NCI-H524 (cell line): ENCODE data around the gene DSC1.
"Not testable (repeated sequence)": the region's sequence is repeated elsewhere in the genome, so short reads cannot be mapped to it uniquely, and the experiment has no call there.

Experiments
- DNase-seq, 2 experiments: peaks; one replicate each; lab custom pipeline; 2025; lab: John Stamatoyannopoulos, UW

The DSC1 gene

GRCh38 chr18:31171144-31171839 is 8.6 kb upstream of the DSC1 start:
- DNase-seq, result no peak

DNA sequence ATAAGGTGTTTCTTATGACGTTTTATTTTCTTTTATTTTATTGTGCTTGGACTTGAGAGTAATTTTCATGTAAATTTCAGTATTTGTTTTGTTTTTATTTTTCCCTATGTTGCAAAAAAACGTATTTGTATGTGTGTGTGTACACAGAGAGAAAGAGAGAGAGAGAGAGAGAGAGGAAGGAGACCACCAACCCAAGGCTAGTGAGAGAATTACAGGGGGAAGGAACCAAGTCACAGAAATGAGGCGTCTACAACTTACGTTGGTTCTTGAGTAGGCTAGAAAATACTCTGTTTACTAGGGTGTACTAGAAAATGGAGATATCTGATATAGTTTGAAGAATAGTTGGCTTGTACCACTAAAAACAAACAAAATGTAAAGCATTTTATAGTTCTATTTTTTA is 7.7 kb upstream of the DSC1 start:
- no peak for DNase-seq

- DNase-seq, result no peak
These were observed 250 bp downstream of the DSC1 start for GRCh38 chr18:31162419-31162793.

DNA sequence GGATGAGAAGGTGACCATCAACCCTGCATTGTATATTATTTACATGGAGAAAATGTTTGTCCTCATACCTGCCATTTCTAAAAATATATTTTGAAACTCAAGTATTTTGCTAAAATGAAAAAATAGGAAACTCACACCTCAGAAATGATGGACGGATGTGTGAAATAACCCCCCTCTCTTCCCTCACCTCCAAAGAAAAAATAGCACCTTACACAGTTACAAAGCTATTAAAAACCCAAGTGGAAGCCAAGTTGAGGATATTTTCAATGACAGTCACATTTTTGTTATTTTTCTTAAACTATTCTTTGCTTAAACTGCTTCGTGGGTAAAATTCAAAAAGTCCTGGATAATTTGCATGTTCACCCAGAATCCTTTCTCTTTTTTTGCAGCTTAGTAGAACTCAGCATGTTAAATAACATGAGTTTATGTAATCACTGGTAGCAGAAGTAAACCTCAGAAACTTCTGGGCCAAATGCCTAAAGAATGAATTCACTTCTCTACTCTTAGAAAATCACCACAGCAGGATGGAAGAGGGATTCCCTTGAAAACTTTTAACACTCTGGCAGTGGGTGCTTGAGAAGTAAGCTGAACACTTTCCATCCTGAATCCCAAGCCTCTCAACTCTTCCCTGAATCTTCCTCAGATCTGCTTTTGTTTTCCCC is 768 bp downstream of the DSC1 start:
- no peak for DNase-seq

DNA sequence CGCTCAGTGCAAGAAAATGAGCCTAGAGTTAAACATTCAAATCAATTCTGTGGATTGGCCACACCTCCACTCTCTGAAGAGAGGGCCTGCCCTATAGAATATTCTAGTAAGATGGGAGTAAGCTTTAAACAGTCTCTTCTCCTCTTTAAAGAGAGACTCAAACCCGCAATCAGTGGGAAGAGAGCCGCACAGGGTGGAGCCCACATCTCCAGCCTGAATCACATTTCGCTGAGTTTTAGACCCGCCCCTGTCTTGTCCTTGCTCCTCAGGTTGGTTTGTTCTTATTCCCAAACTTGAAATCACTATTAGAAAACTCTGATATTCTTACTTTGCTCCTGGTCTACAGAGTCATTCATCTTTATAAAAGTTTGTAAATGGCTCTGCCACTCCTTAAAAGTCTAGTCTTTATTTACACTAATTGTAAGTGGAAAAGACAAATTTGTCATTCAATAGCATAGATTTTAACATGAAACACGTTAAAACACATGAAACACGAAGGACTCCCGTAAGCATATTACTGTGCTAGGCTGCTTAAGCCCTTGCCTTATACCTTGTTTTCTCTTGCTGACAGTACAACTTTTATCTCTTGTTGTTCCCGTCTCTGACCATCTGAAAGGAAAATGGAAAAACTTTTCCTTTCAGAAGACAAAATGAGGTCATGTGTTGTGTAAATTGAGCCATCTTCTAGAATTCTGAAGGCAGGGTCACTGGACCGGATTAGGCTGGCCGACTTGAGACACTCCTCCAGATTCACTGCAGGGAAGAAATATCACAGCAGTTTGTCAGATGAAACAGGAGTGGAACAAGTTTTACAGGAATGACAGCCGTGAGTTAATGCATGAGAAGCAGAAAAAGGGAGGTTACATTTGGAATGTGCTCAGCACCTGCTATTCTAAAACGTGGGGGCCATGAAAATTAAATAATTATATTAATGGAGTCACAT is 5.6 kb downstream of the DSC1 start:
- DNase-seq, result no peak

- no peak for DNase-seq
These were observed 7.2 kb downstream of the DSC1 start for GRCh38 chr18:31155498-31155897.

DNA sequence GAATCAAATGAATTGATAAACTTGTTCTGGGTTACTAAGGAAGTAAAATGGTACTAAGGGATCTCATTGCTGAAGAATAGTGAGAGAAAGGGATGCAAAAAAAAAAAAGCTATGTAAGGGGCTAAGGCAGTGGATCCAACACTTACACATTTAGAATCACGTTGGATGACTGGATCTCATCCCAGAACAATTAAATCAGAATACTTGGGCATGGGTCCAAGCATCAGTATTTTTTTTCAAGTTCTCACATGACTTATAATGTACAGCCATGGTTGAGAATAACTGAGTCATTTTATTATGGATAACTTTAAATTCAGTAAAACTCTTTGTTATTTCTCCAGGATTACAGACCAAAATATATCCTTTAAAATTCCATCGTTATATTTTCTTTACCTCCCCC is 8.5 kb downstream of the DSC1 start:
- DNase-seq, result no peak

GRCh38 chr18:31149351-31149750 is 13.3 kb downstream of the DSC1 start:
- DNase-seq, result no peak

- peak in 1 of 2 experiments; percentile 1 for DNase-seq
These were observed 14.1 kb downstream of the DSC1 start for GRCh38 chr18:31148600-31148999.

- DNase-seq, result no peak
These were observed 15.8 kb downstream of the DSC1 start for GRCh38 chr18:31146809-31147208.

- no peak for DNase-seq
These were observed 19.6 kb downstream of the DSC1 start for GRCh38 chr18:31143025-31143424.

- DNase-seq, result no peak
These were observed 23.9 kb downstream of the DSC1 start for GRCh38 chr18:31138709-31139108.

DNA sequence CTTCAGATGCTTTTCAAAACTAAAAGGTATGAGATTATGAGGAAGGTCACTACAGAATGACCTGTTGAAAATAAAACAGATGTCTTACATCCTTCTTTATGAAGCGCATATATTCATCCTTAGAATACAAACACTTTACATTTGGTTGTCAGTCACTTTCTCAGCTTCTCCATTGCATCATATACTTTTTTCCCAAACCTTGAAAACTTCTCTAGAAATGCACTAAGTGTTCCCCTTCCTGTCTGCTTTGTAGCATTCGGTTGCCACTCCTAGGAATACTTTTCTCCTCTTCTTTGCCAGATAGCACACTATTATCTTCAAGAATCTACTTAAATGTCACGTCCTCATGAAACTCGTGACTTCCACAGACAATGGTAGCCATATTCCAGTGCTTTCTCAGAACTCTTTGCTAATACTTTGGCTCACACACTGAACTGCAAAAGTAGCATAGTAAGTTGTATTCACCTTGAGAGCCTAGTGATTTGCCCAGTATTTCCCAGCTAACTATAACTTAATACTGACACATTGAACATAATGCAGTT is 27.6 kb downstream of the DSC1 start:
- DNase-seq, result no peak

DNA sequence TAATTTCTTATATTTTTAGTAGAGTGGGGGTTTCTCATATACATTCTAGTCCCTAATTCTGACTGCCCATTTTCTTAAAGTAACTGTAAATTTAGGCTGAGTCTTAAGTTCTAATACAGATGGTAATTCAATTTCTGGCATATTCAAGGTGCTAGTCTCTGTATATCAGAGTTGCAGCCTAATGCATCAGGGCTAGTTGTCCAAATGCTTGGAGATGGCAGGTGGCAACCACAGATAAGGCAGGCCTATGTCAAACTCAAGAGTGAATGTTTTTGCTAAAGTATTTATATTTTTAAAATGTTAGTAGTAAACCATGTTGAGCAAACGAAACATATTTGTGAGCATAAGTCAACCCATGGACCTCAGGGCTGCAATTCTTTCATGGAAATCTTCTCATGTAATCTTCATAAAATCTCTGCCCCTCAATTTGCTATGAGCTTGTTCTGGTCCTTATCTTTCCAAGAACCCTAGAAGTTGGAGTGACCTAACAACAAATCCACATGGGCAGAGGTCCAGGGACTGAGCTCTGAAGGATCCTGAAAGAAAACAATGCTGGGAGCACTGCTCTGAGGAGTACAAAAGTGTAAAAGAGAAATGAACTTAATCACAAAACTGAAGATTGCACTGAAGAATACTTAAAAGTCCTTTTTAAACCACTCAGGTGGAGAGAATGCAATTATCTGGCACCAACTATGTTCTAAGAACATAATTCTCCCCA is 33.1 kb downstream of the DSC1 start:
- DNase-seq, result no peak

DNA sequence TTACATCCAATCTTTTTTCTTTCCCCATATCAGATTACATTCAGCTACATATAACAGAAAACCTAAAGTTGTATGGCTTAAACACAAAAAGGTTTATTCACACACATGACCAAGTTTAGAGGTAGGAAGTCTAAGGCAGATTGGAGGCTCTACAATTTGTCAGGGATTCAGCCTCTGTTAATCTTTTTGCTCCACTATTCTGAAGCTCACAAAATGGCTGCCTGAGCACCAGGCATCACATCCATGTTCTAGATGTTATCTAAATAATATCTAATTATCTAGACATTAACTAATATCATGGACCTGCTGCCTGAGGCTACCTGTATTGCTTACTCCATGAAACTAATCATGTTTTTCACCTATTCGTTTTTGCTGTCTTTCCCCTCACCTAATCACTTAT is 36.8 kb downstream of the DSC1 start:
- DNase-seq, result no peak

DNA sequence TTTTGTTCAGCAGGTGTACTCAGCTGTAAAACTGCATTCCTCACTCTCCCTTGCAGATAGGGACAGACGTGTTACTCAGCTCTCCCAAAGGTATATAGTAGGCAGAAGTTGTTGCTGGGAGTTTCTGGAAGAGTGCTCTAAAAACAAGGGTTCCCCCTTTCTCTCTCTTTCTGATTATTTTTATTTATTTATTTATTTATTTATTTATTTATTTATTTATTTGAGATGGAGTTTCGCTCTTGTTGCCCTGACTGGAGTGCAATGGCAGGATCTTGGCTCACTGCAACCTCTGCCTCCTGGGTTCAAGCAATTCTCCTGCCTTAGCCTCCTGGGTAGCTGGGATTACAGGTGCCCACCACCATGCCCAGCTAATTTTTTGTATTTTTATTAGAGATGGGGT is 39.5 kb downstream of the DSC1 start:
- not testable (repeated sequence) for DNase-seq

DNA sequence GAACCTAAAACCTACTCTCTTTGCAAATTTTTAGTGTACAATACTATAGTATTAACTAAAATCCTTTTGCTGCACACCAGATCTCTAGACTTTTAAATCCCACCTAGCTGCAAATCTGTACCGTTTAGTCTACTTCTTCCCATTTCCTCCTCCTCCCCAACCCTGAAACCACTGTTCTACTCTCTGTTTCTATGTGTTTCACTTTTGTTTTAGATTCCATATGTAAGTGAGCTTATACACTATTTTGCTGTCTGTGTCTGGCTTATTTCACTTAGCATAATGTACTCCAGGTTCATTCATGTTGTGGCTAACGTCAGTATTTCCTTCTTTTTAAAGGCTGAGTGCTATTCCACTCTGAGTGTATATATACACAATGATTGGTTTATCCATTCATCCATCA is 42.1 kb downstream of the DSC1 start:
- DNase-seq, result no peak

DNA sequence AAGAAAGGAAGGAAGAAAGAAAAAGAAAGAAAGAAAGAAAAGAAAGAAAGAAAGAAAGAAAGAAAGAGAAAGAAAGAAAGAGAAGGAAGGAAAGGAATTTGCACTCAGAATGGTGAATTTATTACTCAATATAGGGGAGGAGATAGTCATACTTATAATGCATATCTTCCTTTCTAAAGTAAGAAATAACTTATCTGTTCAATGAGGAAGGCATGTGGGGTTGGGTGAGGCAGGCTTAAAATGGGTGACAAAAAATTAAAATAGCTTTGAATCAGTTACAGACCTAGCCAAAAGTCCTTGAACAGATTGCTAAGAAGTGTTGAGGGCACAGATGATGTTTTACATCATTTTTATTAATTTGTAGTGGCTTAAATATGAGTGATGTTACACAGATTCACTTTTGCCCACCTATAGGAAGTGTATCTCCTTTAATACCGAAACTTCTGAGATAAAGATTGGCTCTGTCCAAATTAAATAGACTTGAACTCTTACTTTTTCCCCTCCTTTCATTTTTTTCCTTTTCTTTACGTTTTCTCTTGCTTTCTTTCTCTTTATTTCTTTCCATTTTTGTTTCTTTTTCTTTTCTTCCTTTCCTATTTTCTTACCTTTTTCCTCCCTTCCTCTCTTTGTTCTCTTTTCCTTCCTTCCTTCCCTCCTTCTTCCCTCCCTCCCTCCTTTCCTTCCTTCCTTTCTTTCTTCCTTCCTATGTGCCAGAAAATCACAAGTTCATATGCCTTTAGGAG is 45.6 kb downstream of the DSC1 start:
- DNase-seq, result no peak

DNA sequence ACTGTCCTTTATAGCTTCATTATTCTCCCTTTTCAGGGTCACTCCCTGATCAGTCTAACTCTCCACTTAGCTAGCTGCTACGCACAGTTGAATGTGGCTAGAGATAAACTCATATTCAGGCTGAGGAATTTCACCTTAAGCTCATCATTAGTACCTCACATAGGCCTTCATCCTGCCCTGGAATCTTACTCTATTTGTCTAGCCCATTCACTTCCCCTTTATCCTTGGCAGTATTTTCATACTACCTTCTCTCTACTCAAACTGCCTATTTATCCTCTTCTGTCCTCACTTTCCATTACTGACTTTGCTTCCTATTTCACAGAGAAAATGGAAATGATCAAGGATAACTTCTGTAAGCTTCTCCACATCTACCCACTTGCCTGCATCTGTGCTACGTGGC is 49.9 kb downstream of the DSC1 start:
- no peak for DNase-seq

- no peak for DNase-seq
These were observed 56.9 kb downstream of the DSC1 start for GRCh38 chr18:31105733-31106132.

GRCh38 chr18:31104444-31104843 is 58.2 kb downstream of the DSC1 start:
- peak in 1 of 2 experiments; percentile 2 for DNase-seq
